ENCODE results near the gene NEURL1.

GRCh38 chr10:103616705-103617601 lies 123.4 kb downstream of the NEURL1 start:
- no peak for TF ChIP-seq POLR2AphosphoS5 (IDR thresholded peaks at IDR 0.05; ENCODE audit: low read depth, low read length)
- no peak for TF ChIP-seq REST (IDR thresholded peaks at IDR 0.05; ENCODE audit: insufficient read depth in 1 of 2, low read depth in 2 of 2, low read length in 2 of 2)
- no peak for TF ChIP-seq TAF1 (IDR thresholded peaks at IDR 0.05; ENCODE audit: borderline replicate concordance, insufficient read depth, low read length)
- no peak for TF ChIP-seq SIN3A (IDR thresholded peaks at IDR 0.05; ENCODE audit: borderline replicate concordance, insufficient read depth, low read length)
- TF ChIP-seq FOXP2 (optimal IDR thresholded peaks at IDR 0.05; ENCODE audit: borderline replicate concordance, extremely low read depth, extremely low read length, insufficient read depth), result no peak
